Adrenal gland (tissue), 12 donors: ENCODE results near the gene MYT1. TPM values are rescaled to one million over a fixed set of nuclear protein-coding genes. Genes with fewer than 3 reads are reported as not detected.

Experiments used
- DNase-seq, 7 donors: peaks; one replicate each; pipeline ENCODE4 v3.0.0-alpha.2; 2019 to 2020
- H3K27ac ChIP-seq, 5 donors: fragments of 200-600 bp; sonication (generic) in 4 of 5; 1 replicate in 3 of 5; 2 replicates in 2 of 5; pipeline versions ENCODE4 v1.5.1 to v1.8.0; 2016 to 2020; ENCODE audit warnings: mild to moderate bottlenecking in 1 of 5
- H3K27me3 ChIP-seq: fragments of 200-600 bp; 2 replicates; pipeline ENCODE4 v1.8.0; 2021
- H3K36me3 ChIP-seq, 2 donors: fragments of 200-600 bp; replicated peaks in 1 of 2; 1 replicate in 1 of 2; 2 replicates in 1 of 2; pipeline versions ENCODE4 v1.5.1 to v1.8.0; 2018 to 2022
- H3K4me1 ChIP-seq, 2 donors: fragments of 200-600 bp; replicated peaks in 1 of 2; 1 replicate in 1 of 2; 2 replicates in 1 of 2; pipeline versions ENCODE4 v1.5.1 to v1.8.0; 2018 to 2021
- H3K4me3 ChIP-seq, 4 donors: fragments of 200-600 bp; sonication (generic) in 3 of 4; one replicate each; pipeline ENCODE4 v1.5.1; 2016 to 2018
- H3K9me3 ChIP-seq, 3 donors: fragments of 200-600 bp; sonication (generic) in 1 of 3; replicated peaks in 1 of 3; 1 replicate in 2 of 3; 2 replicates in 1 of 3; pipeline versions ENCODE4 v1.5.1 to v1.8.0; 2016 to 2021
- POLR2A ChIP-seq, 2 donors: fragments of 450-650 bp; IDR thresholded peaks; one replicate each; pipeline ENCODE4 v1.6.1; 2017; ENCODE audit warnings: antibody characterized with exemption in 2 of 2, mild to moderate bottlenecking in 2 of 2, moderate library complexity in 1 of 2
- WGBS, 4 donors: extraction: QIAGEN DNeasy Blood & Tissue Kit in 2 of 4; methylation state at CpG; one replicate each; pipeline versions ENCODE4 v1.1.5 to v1.1.7; 2013 to 2017; 5-methylcytosine and 5-hydroxymethylcytosine counted together
- intact Hi-C, 2 donors: fragments of 100-400 bp; cut with DNase I; formaldehyde crosslinking; loops; one replicate each; pipeline versions ENCODE4 v1.14.1 to v1.15.0; 2022 to 2023
- polyA plus RNA-seq, 3 donors: library from polyadenylated mRNA; stranded (reverse); fragments of 200-250 nt in 2 of 3; fragments of 350-450 nt in 1 of 3; fragmentation: Illumina TruSeq in 1 of 3; extraction: RNeasy Lipid Tissue Mini Kit (QIAGEN cat#74804) in 1 of 3; gene quantifications; one replicate each; pipeline ENCODE4 v1.2.3, GENCODE V29; 2013 to 2014
- total RNA-seq, 9 donors: library from RNA; depleted of rRNA in 4 of 9; stranded (reverse); fragments of >200 nt in 4 of 9; fragments of 120-200 nt in 1 of 9; fragmentation: NEBNext Ultra II Directional in 1 of 9; extraction: Animal tissue kit (Norgen Biotek cat#: 25700) in 1 of 9; gene quantifications; one replicate each; pipeline versions ENCODE4 v1.1.0 to v1.2.4, GENCODE V29; 2013 to 2023
- TF ChIP-seq, protein P1 (sequence below), 6 experiments: fragments of 450-650 bp in 4 of 6; fragments of 200-600 bp in 2 of 6; sonication (generic) in 1 of 6; IDR thresholded peaks; 1 replicate in 5 of 6; 2 replicates in 1 of 6; pipeline versions ENCODE4 v1.5.1 to v1.8.0; 2016 to 2021; ENCODE audit warnings: antibody characterized with exemption in 6 of 6, mild to moderate bottlenecking in 2 of 6, moderate library complexity in 1 of 6
- donor health status: healthy with polysubstance abuse.
- donor health status: Bipolar disorder and iron deficiency.
- donor health status: DM: yes; HTN: yes; CAD: no.
- donor health status: DM: no; HTN: no; CAD: no.
- donor health status: DM: no; HTN: no; CAD: no.
- donor health status: DM: yes; HTN: yes; CAD: no.

The MYT1 gene
- total and polyA plus RNA-seq, 12 donors, result 0.61 to 8.5 (median 2.7) TPM

DNA sequence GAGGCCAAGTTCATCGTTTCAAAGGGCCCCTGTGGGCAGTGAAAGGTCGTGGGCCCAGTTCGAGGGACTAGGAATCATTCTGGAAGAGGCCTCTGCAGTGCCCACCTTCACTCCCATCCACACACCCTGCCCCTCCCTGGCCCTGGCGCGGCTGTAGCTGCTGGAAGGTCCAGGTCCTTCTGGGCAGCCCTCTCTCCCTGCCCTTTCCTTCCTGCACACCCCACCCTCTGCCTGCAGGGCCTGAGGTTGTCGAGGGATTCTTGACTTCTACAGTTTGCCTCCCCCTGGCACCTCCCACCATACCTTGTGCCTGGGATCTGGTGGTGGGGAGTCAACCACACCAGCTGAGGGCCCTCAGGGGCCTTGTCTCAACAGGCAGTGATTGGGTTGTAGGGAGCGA is 4.5 kb upstream of the MYT1 start:
- Histone ChIP-seq H3K9me3 (no peaks in the 10 kb centered on the region), H3K36me3 (no peaks in the 10 kb centered on the region), H3K27me3 (peaks cover 17% of the 10 kb centered on the region), H3K4me3 (no peak overlapping the region), H3K27ac (no peak overlapping the region), H3K4me1 (no peaks in the 10 kb centered on the region)
- TF ChIP-seq, protein P1, sequence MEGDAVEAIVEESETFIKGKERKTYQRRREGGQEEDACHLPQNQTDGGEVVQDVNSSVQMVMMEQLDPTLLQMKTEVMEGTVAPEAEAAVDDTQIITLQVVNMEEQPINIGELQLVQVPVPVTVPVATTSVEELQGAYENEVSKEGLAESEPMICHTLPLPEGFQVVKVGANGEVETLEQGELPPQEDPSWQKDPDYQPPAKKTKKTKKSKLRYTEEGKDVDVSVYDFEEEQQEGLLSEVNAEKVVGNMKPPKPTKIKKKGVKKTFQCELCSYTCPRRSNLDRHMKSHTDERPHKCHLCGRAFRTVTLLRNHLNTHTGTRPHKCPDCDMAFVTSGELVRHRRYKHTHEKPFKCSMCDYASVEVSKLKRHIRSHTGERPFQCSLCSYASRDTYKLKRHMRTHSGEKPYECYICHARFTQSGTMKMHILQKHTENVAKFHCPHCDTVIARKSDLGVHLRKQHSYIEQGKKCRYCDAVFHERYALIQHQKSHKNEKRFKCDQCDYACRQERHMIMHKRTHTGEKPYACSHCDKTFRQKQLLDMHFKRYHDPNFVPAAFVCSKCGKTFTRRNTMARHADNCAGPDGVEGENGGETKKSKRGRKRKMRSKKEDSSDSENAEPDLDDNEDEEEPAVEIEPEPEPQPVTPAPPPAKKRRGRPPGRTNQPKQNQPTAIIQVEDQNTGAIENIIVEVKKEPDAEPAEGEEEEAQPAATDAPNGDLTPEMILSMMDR (IDR thresholded peaks at IDR 0.05), result no peak
- no peak for TF ChIP-seq POLR2A (IDR thresholded peaks at IDR 0.05)
- intact Hi-C loops, result no loop called here
- no peak for DNase-seq
- WGBS, 4 donors, result 61 to 73% (median 64%) methylated on average over 4 to 7 of the region's 7 CpGs

DNA sequence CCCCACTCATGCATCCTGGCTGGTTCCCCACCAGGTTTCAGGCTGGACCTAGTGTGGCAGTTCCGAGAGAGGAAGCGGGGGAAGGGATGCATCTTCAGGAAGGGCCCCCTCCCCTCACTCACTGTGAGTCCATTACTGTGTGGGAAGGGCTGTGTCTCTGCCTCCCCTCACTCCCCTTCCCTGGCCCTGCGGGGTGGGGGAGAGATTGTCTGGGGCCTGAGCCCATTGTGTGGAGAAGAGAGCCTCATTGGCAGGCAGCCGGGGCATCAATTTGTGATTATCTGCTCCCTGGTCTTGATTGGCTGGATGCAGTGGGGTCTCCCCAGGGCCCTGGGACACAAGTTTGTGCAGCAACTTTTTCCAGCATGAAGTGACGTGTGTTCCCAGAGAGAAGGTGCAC is 4.1 kb upstream of the MYT1 start:
- Histone ChIP-seq H3K9me3 (no peaks in the 10 kb centered on the region), H3K27me3 (peaks cover 20% of the 10 kb centered on the region), H3K4me1 (no peaks in the 10 kb centered on the region), H3K27ac (no peak overlapping the region), H3K4me3 (no peak overlapping the region), H3K36me3 (no peaks in the 10 kb centered on the region)
- 38 to 58% (median 51%) methylated on average over 3 to 5 of the region's 5 CpGs; no CpG with 5 or more reads in 1 of the 4 donors for WGBS, 4 donors
- intact Hi-C loops, result no loop called here
- TF ChIP-seq, protein P1 (IDR thresholded peaks at IDR 0.05), result no peak
- no peak for TF ChIP-seq POLR2A (IDR thresholded peaks at IDR 0.05)
- DNase-seq, result no peak

DNA sequence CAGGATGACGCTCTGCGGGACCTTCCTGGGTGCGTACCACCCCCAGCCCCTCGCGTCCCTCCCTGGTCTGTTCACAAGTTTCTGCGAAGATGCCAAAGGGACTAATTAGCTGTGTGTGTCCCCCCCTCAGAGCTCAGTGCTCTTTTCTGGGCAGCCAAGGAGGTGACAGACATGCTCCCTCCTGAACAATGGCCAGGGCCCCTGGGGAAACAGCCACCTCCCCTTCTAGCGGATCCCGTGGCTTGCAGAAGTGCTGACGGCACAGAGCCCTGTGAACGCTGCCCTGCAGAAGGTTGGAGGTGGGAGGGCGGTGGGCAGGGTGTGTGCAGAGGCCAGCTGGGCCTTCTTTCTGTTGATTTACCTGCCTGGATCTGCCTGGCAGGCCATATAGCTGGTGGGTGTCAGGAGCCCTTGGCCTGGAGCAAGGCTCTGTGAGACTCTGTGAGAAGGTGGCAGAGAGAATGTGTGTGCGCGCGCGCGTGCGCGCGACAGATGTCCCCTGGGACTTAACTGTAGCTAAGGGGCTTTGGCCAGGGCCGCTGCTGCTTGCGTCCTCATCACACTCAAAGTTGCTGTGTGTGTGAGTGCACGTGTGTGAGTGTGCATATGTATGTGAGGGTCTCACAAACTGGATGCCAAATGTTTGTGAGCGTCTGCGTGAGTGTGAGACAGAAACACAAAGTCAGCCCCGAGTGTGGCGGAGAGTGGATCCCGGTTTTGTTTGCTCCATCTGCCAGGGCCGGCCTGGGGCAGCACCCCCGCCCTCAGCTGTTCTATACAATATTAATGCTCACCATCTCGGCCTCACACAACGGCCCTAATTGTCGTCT is 3.5 kb upstream of the MYT1 start:
- intact Hi-C loops, result no loop called here
- H3K27me3 ChIP-seq, result peaks cover 23% of the 10 kb centered on the region
- WGBS, 4 donors, result 44 to 56% (median 51%) methylated on average over 18 to 32 of the region's 32 CpGs

More for the DNA sequence above, 3.5 kb upstream of the MYT1 start:
- H3K9me3 ChIP-seq, result no peaks in the 10 kb centered on the region
- no peak overlapping the region for H3K27ac ChIP-seq
- no peak for DNase-seq
- no peak overlapping the region for H3K4me3 ChIP-seq
- TF ChIP-seq, protein P1 (IDR thresholded peaks at IDR 0.05), result no peak
- TF ChIP-seq POLR2A (IDR thresholded peaks at IDR 0.05), result no peak
- no peaks in the 10 kb centered on the region for H3K4me1 ChIP-seq
- H3K36me3 ChIP-seq, result no peaks in the 10 kb centered on the region
